ENCODE results near the gene COTL1. TPM values are rescaled to one million over a fixed set of nuclear protein-coding genes. Genes with fewer than 3 reads are reported as not detected.

The COTL1 gene
- polyA plus RNA-seq, 1 of the 3 experiments (the other 2 are of a cell fraction), result 91.6 TPM

GRCh38 chr16:84592718-84593117, 25.2 kb downstream of the COTL1 start:
- no peak overlapping the region for H3K27ac ChIP-seq (ENCODE audit: low read depth in 2 of 2, low read length in 1 of 2)
- peaks cover 0 to 8% of the 10 kb centered on the region in 2 experiments; a peak in 1 of 4 replicates for H3K4me1 ChIP-seq (ENCODE audit: control insufficient read depth in 1 of 2, insufficient read depth in 2 of 2, low read depth in 1 of 2, low read length in 1 of 2)
- H3K79me2 ChIP-seq (ENCODE audit: insufficient read depth), result peaks cover 80% of the 10 kb centered on the region
- no peaks in the 10 kb centered on the region for H3K27me3 ChIP-seq (ENCODE audit: insufficient read depth)
- H3K9ac ChIP-seq, result no peak overlapping the region
- CTCF ChIA-PET, result interaction anchor here (1.4 to 1.5 kb wide), 2 partner anchors 30 to 88 kb away, joined by 3 to 4 read pairs; partner anchors contain the start of gene MEAK7
- H3K9me2 ChIP-seq, result no peaks in the 10 kb centered on the region
- peaks cover 3 to 24% of the 10 kb centered on the region in 2 experiments for H3K36me3 ChIP-seq (replicated peaks in 1 of 2; ENCODE audit: control insufficient read depth in 1 of 2, insufficient read depth in 2 of 2, low read length in 1 of 2)
- no peak for DNase-seq
- H3K4me2 ChIP-seq, result no peak overlapping the region
- 95% methylated on average over 11 of the region's 11 CpGs for WGBS (ENCODE audit: low lambda C conversion rate)
- H3K9me3 ChIP-seq, result no peaks in the 10 kb centered on the region
- no peak overlapping the region for H3K4me3 ChIP-seq (ENCODE audit: low read depth in 2 of 2, low read length in 1 of 2)
- POLR2A ChIA-PET, result no interaction called here
- no peaks in the 10 kb centered on the region for H3F3A ChIP-seq (replicated peaks; ENCODE audit: insufficient read depth)
- TF ChIP-seq RFX5 (IDR thresholded peaks at IDR 0.05; ENCODE audit: low read length) (no peak), REST (IDR thresholded peaks at IDR 0.05; ENCODE audit: low read depth, low read length) (no peak)
- H2AFZ ChIP-seq (ENCODE audit: low read depth), result no peak overlapping the region
- H4K20me1 ChIP-seq (ENCODE audit: insufficient read depth), result peaks cover 15% of the 10 kb centered on the region; the same call in 1 of the 2 replicates

GRCh38 chr16:84589975-84590719, 27.7 kb downstream of the COTL1 start:
- no peak for DNase-seq
- H3K4me1 ChIP-seq (ENCODE audit: control insufficient read depth in 1 of 2, insufficient read depth in 2 of 2, low read depth in 1 of 2, low read length in 1 of 2), result peaks cover 0 to 8% of the 10 kb centered on the region in 2 experiments; a peak in 1 of 4 replicates
- no peaks in the 10 kb centered on the region for H3K27me3 ChIP-seq (ENCODE audit: insufficient read depth)
- no peak overlapping the region for H3K9ac ChIP-seq
- no peak overlapping the region for H3K4me3 ChIP-seq (ENCODE audit: low read depth in 2 of 2, low read length in 1 of 2)
- H3K9me3 ChIP-seq, result no peaks in the 10 kb centered on the region
- ChIA-PET POLR2A (no interaction called here), CTCF (no interaction called here)
- H3K9me2 ChIP-seq, result no peaks in the 10 kb centered on the region
- H4K20me1 ChIP-seq (ENCODE audit: insufficient read depth), result peaks cover 12% of the 10 kb centered on the region; the same call in 1 of the 2 replicates
- WGBS (ENCODE audit: low lambda C conversion rate), result 94% methylated on average over 19 of the region's 24 CpGs
- no peak overlapping the region for H3K4me2 ChIP-seq
- H3K79me2 ChIP-seq (ENCODE audit: insufficient read depth), result peaks cover 71% of the 10 kb centered on the region; the same call in 1 of the 2 replicates
- TF ChIP-seq TEAD4 (IDR thresholded peaks at IDR 0.05; ENCODE audit: borderline replicate concordance, insufficient read depth), result no peak
- no peak for TF ChIP-seq FOXJ3 (CRISPR knock-in tag; IDR thresholded peaks at IDR 0.05)
- no peaks in the 10 kb centered on the region for H3F3A ChIP-seq (replicated peaks; ENCODE audit: insufficient read depth)
- H3K36me3 ChIP-seq (replicated peaks in 1 of 2; ENCODE audit: control insufficient read depth in 1 of 2, insufficient read depth in 2 of 2, low read length in 1 of 2), result peaks cover 3 to 24% of the 10 kb centered on the region in 2 experiments
- no peak overlapping the region for H3K27ac ChIP-seq (ENCODE audit: low read depth in 2 of 2, low read length in 1 of 2)
- H2AFZ ChIP-seq (ENCODE audit: low read depth), result no peak overlapping the region

- no peaks in the 10 kb centered on the region for H3K27me3 ChIP-seq (ENCODE audit: insufficient read depth)
- no peak overlapping the region for H3K27ac ChIP-seq (ENCODE audit: low read depth in 2 of 2, low read length in 1 of 2)
- ChIA-PET POLR2A (no interaction called here), CTCF (interaction anchor here (1.2 kb wide), 1 partner anchor 25 kb away, joined by 3 read pairs; no protein-coding TSS in a partner anchor)
- peaks cover 0 to 3% of the 10 kb centered on the region in 2 experiments; a peak in 1 of 4 replicates for H3K4me1 ChIP-seq (ENCODE audit: control insufficient read depth in 1 of 2, insufficient read depth in 2 of 2, low read depth in 1 of 2, low read length in 1 of 2)
- 90% methylated on average over 8 of the region's 8 CpGs for whole genome bisulfite sequencing (ENCODE audit: low lambda C conversion rate)
- peaks cover 70% of the 10 kb centered on the region; the same call in 1 of the 2 replicates for H3K79me2 ChIP-seq (ENCODE audit: insufficient read depth)
- 0 out of 2 replicates have a peak, but pooled peaks cover 6% of the 10 kb centered on the region for H4K20me1 ChIP-seq (ENCODE audit: insufficient read depth)
- no peaks in the 10 kb centered on the region for H3K9me2 ChIP-seq
- H3K4me2 ChIP-seq, result no peak overlapping the region
- H3K9ac ChIP-seq, result no peak overlapping the region
- no peaks in the 10 kb centered on the region for H3F3A ChIP-seq (replicated peaks; ENCODE audit: insufficient read depth)
- no peak for DNase-seq
- H3K4me3 ChIP-seq (ENCODE audit: low read depth in 2 of 2, low read length in 1 of 2), result no peak overlapping the region
- no peak overlapping the region for H2AFZ ChIP-seq (ENCODE audit: low read depth)
- peaks cover 3 to 24% of the 10 kb centered on the region in 2 experiments for H3K36me3 ChIP-seq (replicated peaks in 1 of 2; ENCODE audit: control insufficient read depth in 1 of 2, insufficient read depth in 2 of 2, low read length in 1 of 2)
- H3K9me3 ChIP-seq, result no peaks in the 10 kb centered on the region
- TF ChIP-seq POLR2AphosphoS5 (IDR thresholded peaks at IDR 0.05; ENCODE audit: low read depth, low read length) (no peak), MXI1 (IDR thresholded peaks at IDR 0.05; ENCODE audit: low read depth, low read length) (no peak), TEAD4 (IDR thresholded peaks at IDR 0.05; ENCODE audit: borderline replicate concordance, insufficient read depth) (no peak), JUND (IDR thresholded peaks at IDR 0.05) (no peak), REST (IDR thresholded peaks at IDR 0.05; ENCODE audit: low read depth, low read length) (no peak), NFIC (IDR thresholded peaks at IDR 0.05; ENCODE audit: borderline replicate concordance) (no peak), ZBTB33 (IDR thresholded peaks at IDR 0.05; ENCODE audit: borderline replicate concordance, low read depth) (no peak)
These were observed 28.9 kb downstream of the COTL1 start for GRCh38 chr16:84588991-84589390.

Data from SK-N-SH (cell line).